ENCODE results near the gene ABLIM1.

The ABLIM1 gene

DNA sequence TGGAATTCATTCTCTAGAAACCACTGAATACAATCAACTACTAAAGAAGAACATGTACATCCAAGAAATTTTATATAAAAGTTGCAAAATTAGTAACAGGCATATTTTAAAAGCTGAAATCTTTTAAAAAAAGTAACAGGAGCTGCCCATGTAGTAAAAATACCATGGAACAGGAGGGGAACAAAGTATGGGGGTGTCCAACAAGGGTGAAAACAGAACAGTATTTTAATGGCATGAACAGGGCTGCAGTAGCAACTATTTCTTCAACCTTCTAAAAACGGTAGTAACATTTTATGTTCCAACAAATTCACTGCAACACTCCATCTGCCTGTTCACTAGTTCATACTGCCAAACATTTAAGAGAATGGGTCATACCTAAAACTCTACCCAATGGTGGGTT lies 77.0 kb downstream of the ABLIM1 start:
- no peak for TF ChIP-seq CTCF (IDR thresholded peaks at IDR 0.05; ENCODE audit: extremely low read depth, missing control alignments)

DNA sequence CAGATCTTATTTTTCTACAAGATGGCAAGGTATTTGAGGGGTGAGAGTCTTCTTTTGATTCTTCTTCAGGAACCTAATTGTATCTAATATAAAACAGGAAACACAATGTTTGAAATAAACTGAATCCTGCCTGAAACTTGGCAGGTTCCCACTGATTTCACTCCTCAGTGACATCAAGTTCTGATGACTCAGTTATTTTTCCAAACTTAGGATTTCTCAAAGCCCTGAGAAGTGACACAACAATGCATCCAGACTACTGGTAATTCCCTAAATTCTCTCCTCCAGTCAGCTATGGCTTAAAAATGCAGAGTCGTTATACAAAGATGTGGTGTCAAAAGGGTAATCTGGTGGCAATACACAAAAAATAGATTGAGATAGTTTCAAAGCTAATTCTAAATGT lies 80.9 kb downstream of the ABLIM1 start:
- no peak for TF ChIP-seq CTCF (IDR thresholded peaks at IDR 0.05; ENCODE audit: extremely low read depth, missing control alignments)
- no peak for DNase-seq (ENCODE audit: low spot score)

More for the DNA sequence above, 77.0 kb downstream of the ABLIM1 start:
- no peak for DNase-seq (ENCODE audit: low spot score)

- no peak for DNase-seq (ENCODE audit: low spot score)
- no peak for TF ChIP-seq CTCF (IDR thresholded peaks at IDR 0.05; ENCODE audit: extremely low read depth, missing control alignments)
Observed at GRCh38 chr10:114576716-114577115, 81.4 kb downstream of the ABLIM1 start.

DNA sequence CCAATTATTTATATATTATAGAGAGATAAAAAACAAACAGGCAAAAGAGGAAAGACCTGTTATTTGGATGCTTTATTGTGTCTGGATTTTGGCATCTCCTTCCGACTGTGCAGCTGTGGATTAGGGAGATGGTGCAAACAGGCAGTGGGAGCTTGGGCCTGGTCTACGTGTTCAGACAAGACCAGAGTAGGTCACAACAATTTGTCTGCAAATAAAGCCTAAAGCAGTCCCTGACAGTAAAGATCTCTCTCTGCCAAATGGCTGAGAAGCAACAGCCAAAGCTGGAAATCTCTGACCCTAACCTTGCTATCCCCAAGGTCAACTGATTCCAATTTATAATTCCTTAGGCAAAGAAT lies 82.0 kb downstream of the ABLIM1 start:
- no peak for DNase-seq (ENCODE audit: low spot score)
- TF ChIP-seq CTCF (IDR thresholded peaks at IDR 0.05; ENCODE audit: extremely low read depth, missing control alignments) = no peak

GRCh38 chr10:114575417-114576131 lies 82.5 kb downstream of the ABLIM1 start:
- no peak for DNase-seq (ENCODE audit: low spot score)
- TF ChIP-seq CTCF (IDR thresholded peaks at IDR 0.05; ENCODE audit: extremely low read depth, missing control alignments) = no peak

- no peak for TF ChIP-seq CTCF (IDR thresholded peaks at IDR 0.05; ENCODE audit: extremely low read depth, missing control alignments)
- no peak for DNase-seq (ENCODE audit: low spot score)
Observed at GRCh38 chr10:114573330-114574045, 84.6 kb downstream of the ABLIM1 start.

- no peak for TF ChIP-seq CTCF (IDR thresholded peaks at IDR 0.05; ENCODE audit: extremely low read depth, missing control alignments)
Observed at GRCh38 chr10:114571316-114571999, 86.6 kb downstream of the ABLIM1 start.

More at GRCh38 chr10:114571316-114571999, 86.6 kb downstream of the ABLIM1 start:
- no peak for DNase-seq (ENCODE audit: low spot score)
